GM19328 (cell line): Measurements from ENCODE around the gene DYSF.
"Not testable (repeated sequence)": the region's sequence is repeated elsewhere in the genome, so short reads cannot be mapped to it uniquely, and the experiment has no call there.

Experiments
- ATAC-seq: cut with Tn5 transposase; IDR thresholded peaks from one replicate; pipeline ENCODE4 v1.9.1; 2021; ENCODE audit warnings: mild to moderate bottlenecking, moderate library complexity; ENCODE audit not compliant: unreplicated experiment

DYSF gene

GRCh38 chr2:71469403-71470398 lies 16.3 kb downstream of the DYSF start:
- no peak for ATAC-seq

GRCh38 chr2:71471276-71471675 lies 17.9 kb downstream of the DYSF start:
- ATAC-seq, result no peak

GRCh38 chr2:71472019-71472418 lies 18.7 kb downstream of the DYSF start:
- no peak for ATAC-seq

GRCh38 chr2:71473346-71474031 lies 20.1 kb downstream of the DYSF start:
- ATAC-seq, result no peak

- ATAC-seq, result no peak
Measured at GRCh38 chr2:71474116-71474743, 20.9 kb downstream of the DYSF start.

GRCh38 chr2:71474744-71475397 lies 21.5 kb downstream of the DYSF start:
- no peak for ATAC-seq

GRCh38 chr2:71476495-71476894 lies 23.1 kb downstream of the DYSF start:
- ATAC-seq, result no peak

GRCh38 chr2:71477231-71477691 lies 23.9 kb downstream of the DYSF start:
- ATAC-seq, result no peak

GRCh38 chr2:71478806-71479205 lies 25.4 kb downstream of the DYSF start:
- no peak for ATAC-seq

GRCh38 chr2:71479261-71479660 lies 25.9 kb downstream of the DYSF start:
- no peak for ATAC-seq

- ATAC-seq, result no peak
Measured at GRCh38 chr2:71481111-71481510, 27.8 kb downstream of the DYSF start.

- no peak for ATAC-seq
Measured at GRCh38 chr2:71482055-71482454, 28.7 kb downstream of the DYSF start.

- ATAC-seq, result no peak
Measured at GRCh38 chr2:71483246-71483645, 29.9 kb downstream of the DYSF start.

GRCh38 chr2:71484354-71484753 lies 31.0 kb downstream of the DYSF start:
- ATAC-seq, result no peak

GRCh38 chr2:71486881-71487640 lies 33.7 kb downstream of the DYSF start:
- ATAC-seq, result no peak

GRCh38 chr2:71491551-71491950 lies 38.2 kb downstream of the DYSF start:
- ATAC-seq, result not testable (repeated sequence)

GRCh38 chr2:71492112-71492511 lies 38.8 kb downstream of the DYSF start:
- no peak for ATAC-seq

- no peak for ATAC-seq
Measured at GRCh38 chr2:71494091-71494490, 40.7 kb downstream of the DYSF start.

- ATAC-seq, result no peak
Measured at GRCh38 chr2:71494523-71495155, 41.3 kb downstream of the DYSF start.
